ENCODE results near the gene ID2. TPM values are rescaled to one million over a fixed set of nuclear protein-coding genes. Genes with fewer than 3 reads are reported as not detected.
A peak's percentile ranks its signal among the peaks of the same experiment; 100 is the strongest.

Gene ID2
- total RNA-seq, 2 experiments from 2014 or later: 126 to 134 TPM

DNA sequence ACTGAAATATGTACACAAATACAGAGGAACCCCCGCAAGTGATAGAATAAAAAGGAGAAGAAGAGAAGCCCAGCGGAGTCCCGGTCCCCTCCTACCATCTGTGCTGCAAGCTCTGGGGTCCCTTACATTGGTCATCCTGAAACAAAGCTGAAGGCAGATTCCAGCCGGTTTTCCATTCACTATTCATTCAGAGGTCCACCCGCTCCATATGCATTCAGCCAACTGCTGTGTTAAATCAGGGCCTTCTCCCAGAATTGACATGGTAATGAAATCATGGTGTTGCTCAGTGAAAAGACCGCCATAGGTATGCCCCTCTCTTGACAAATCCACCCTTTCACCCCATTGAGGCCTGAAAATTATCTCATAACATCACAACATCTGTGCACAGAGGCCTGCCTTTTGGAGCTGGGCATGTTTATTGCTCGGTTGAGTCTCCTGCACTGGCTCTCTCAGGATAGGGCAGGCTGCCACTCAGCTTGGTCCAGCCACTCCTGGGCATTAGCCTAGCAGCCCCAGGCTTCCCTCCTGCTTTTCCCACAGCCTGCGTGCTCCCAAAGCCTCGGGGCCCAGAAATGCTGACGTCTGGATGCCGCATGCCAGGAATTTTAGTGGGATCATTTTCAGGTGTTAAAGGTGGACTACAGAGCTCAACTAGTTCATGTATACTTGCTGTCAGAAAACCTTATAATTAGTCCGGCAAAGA lies 39.3 kb upstream of the ID2 start:
- ChIA-PET POLR2A (no interaction called here), CTCF (interaction anchor here (0.9 to 1.3 kb wide), 2 partner anchors 10 to 11 kb away, joined by 3 read pairs; no protein-coding TSS in a partner anchor)
- Mint-ChIP-seq H3K27me3 (no peaks in the 10 kb centered on the region), H3K27ac (no peak overlapping the region), H3K9me3 (peaks cover 5% of the 10 kb centered on the region), H3K4me1 (peaks cover 5% of the 10 kb centered on the region), H3K36me3 (ENCODE audit: low read depth) (no peaks in the 10 kb centered on the region), H3K4me3 (no peak overlapping the region)
- DNase-seq: no peak

DNA sequence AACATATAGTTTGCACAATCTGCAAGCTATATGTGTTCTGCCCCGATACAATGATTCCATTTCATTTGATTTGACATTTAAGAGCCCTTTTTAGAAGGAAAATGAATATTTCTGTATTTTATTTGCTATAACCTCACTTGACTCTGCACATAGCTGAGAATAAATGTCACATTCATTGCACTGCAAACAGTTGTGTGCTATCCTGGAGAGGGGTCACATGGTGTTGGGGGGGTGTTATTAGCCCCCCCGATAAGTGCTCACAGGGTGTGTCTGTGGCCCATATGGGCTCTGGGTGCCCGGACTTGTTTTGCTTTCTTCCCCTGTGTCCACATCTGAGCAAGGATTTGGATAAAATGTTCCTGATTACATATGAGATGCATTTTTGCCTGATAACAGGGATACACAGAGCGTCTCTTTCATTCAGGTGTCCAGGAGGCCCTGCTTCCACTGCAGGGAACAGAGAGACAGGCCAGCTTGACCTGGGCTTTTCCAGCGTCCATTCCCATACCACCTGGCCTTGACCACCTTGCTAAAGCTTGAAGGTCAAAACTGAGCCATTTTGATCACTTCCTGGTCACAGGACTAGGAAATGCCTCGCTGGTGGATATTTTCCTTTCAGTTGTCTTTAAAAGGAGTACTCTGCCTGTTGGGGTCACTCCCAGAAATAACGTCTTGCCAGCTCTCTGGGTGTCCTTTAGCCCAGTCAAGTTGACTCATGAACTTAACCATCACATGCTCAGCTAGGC lies 38.4 kb upstream of the ID2 start:
- Mint-ChIP-seq H3K27me3 (no peaks in the 10 kb centered on the region), H3K9me3 (peaks cover 5% of the 10 kb centered on the region), H3K4me1 (peaks cover 5% of the 10 kb centered on the region), H3K36me3 (ENCODE audit: low read depth) (peaks cover 3% of the 10 kb centered on the region), H3K4me3 (no peak overlapping the region), H3K27ac (no peak overlapping the region)
- DNase-seq: no peak
- CTCF ChIA-PET: interaction anchor here (1.3 kb wide), 1 partner anchor 11 kb away, joined by 3 read pairs; no protein-coding TSS in a partner anchor
- POLR2A ChIA-PET: no interaction called here

DNA sequence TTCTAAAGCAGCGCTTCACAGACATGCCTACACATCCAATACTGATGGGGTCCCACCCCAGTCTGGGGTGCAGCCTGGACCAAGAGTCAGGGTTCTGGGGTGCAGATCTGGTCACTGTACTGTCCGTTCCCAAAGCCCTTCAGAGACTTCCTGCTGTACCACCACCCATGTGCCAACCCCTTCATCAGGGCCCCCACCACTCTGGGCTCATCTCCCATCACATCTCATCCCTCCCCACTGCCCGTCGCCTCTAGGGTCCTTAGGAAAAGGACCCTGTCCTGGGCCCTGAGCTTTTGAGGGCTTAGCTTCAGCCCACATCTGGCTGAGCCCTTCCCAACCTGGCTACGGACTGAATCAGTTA lies 37.9 kb upstream of the ID2 start:
- Mint-ChIP-seq H3K4me1 (peaks cover 5% of the 10 kb centered on the region), H3K27ac (no peak overlapping the region), H3K4me3 (no peak overlapping the region), H3K36me3 (ENCODE audit: low read depth) (peaks cover 3% of the 10 kb centered on the region), H3K9me3 (peaks cover 7% of the 10 kb centered on the region), H3K27me3 (no peaks in the 10 kb centered on the region)
- DNase-seq: no peak
- ChIA-PET POLR2A (no interaction called here), CTCF (no interaction called here)

DNA sequence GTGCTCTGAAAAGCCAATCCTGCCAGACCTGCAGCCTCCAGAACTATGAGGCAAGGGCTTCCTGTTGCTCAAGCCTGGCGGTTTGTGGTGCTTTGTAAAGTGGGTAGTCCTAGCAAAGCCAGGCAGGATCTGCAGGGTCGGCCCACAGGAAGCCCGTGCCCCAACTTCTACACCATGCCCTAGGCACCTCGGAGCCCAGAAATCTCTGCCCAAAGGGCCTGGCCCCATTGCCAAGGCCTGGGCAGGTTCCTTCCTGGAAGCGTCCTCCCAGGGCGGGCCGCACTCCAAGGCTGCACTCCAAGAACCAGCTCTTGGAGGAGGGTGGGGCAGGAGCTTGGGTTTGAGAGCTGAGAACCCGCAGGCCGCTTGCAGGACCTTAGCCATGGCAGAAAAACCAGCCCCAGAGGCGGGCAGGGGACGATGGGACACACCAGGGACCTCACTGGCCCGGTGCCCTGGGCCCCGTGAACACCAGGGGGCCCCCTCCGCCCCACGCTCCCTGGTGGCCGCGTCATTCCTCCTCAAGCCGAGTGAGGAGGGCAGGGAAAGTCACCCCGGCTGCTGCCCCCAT lies 37.2 kb upstream of the ID2 start:
- CTCF ChIA-PET: no interaction called here

DNA sequence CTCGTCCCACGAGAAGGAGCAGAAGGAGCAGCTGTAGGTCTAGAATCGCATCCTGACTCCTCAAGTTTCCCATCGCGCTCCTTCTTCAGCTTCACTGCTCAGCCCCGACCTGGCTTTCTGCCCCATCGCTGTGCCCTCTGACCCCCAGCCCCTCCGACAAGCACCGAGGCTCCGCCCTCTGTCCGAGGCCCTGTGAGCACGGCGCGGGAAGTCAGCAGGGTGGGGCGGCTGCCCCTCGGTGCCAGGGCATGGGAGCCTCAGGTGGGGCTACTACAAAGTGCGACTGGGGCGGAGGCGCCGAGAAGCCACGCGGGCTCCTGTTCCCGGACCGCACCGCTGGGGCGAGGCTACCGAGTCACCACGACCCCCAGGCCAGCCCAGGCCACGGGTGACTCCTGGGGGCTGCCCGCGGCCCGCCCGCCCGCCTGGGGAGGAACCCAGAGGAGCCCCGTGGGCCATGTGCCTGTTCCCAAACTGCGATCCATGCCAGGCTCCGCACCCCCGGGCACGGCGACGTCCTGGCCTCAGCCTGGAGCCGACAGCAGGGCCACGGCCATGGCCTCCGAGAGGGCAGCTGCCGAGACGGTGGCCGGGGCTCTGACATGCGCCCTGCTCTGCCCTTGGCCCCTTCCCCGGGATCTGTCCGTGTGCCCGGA lies 36.6 kb upstream of the ID2 start:
- Mint-ChIP-seq H3K27me3 (no peaks in the 10 kb centered on the region), H3K4me3 (no peak overlapping the region), H3K27ac (no peak overlapping the region), H3K36me3 (ENCODE audit: low read depth) (peaks cover 3% of the 10 kb centered on the region), H3K9me3 (peaks cover 7% of the 10 kb centered on the region), H3K4me1 (peaks cover 5% of the 10 kb centered on the region)
- ChIA-PET CTCF (no interaction called here), POLR2A (no interaction called here)
- no peak for DNase-seq

More for the DNA sequence above, 37.2 kb upstream of the ID2 start:
- DNase-seq: peak; percentile 30
- no peak overlapping the region for H3K4me3 Mint-ChIP-seq
- no peak overlapping the region for H3K27ac Mint-ChIP-seq
- peaks cover 3% of the 10 kb centered on the region for H3K36me3 Mint-ChIP-seq (ENCODE audit: low read depth)
- peaks cover 7% of the 10 kb centered on the region for H3K9me3 Mint-ChIP-seq
- peaks cover 5% of the 10 kb centered on the region for H3K4me1 Mint-ChIP-seq
- POLR2A ChIA-PET: no interaction called here
- no peaks in the 10 kb centered on the region for H3K27me3 Mint-ChIP-seq

DNA sequence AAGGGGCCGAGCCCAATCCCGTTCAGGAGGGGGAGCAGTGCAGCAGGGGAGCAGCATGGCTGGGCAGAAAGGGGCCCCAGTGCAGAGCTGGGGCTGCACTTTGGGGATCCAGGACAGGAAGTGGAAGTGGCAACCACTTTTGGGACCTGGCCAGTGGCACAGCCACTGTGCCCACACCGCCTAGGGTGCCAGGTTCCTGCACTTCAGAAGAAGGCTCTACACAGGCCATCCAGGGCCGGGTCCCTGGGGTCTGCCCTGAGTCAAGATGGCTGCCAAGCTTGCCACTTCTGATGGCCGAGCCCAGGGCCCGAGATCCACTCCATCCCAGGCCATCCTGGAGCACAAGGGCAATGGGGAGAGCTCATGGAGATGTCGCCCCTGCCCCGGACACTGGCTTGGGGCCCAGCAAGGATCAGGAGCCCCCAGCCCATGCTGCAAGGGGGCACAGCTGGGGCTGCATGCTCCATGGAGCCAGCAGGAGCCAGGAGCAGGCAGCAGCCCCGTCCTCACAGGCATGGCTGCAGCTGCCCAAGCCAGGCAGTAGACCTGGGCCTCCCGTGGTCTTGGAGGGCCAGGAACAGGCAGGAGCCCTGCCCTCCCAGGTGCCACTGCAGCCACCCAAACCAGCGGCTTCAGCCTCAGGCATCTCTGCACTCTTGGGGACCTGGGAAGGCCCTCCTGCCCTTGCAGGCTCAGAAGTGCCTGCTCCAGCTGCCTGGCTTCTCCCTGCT lies 35.0 kb upstream of the ID2 start:
- POLR2A ChIA-PET: no interaction called here
- Mint-ChIP-seq H3K4me1 (peaks cover 5% of the 10 kb centered on the region), H3K4me3 (no peak overlapping the region), H3K36me3 (ENCODE audit: low read depth) (peaks cover 3% of the 10 kb centered on the region), H3K27me3 (no peaks in the 10 kb centered on the region), H3K9me3 (peaks cover 7% of the 10 kb centered on the region), H3K27ac (no peak overlapping the region)
- no peak for DNase-seq
- CTCF ChIA-PET: no interaction called here

DNA sequence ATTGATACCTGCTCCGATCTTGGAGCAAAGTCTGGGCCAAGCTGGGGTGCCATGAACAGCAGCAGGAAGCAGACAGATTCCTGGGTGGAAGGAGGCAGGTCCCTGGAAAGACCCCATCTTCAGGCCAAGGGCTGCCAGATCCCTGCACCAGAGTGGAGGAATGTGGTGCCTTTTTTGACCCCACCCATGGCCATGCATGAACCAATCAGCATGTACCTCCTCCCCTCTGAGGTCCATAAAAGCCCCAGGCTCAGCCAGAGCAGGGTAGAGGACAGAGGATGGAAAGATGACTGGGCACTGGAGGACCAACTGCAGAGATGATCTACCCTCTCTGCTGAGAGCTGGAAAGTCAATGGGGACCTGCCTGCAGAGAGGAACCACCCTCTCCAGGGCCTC lies 34.4 kb upstream of the ID2 start:
- Mint-ChIP-seq H3K9me3 (peaks cover 7% of the 10 kb centered on the region), H3K36me3 (ENCODE audit: low read depth) (peaks cover 3% of the 10 kb centered on the region), H3K27ac (peak overlapping the region; percentile 13), H3K4me3 (no peak overlapping the region), H3K4me1 (peaks cover 5% of the 10 kb centered on the region), H3K27me3 (no peaks in the 10 kb centered on the region)
- ChIA-PET CTCF (no interaction called here), POLR2A (no interaction called here)
- no peak for DNase-seq

DNA sequence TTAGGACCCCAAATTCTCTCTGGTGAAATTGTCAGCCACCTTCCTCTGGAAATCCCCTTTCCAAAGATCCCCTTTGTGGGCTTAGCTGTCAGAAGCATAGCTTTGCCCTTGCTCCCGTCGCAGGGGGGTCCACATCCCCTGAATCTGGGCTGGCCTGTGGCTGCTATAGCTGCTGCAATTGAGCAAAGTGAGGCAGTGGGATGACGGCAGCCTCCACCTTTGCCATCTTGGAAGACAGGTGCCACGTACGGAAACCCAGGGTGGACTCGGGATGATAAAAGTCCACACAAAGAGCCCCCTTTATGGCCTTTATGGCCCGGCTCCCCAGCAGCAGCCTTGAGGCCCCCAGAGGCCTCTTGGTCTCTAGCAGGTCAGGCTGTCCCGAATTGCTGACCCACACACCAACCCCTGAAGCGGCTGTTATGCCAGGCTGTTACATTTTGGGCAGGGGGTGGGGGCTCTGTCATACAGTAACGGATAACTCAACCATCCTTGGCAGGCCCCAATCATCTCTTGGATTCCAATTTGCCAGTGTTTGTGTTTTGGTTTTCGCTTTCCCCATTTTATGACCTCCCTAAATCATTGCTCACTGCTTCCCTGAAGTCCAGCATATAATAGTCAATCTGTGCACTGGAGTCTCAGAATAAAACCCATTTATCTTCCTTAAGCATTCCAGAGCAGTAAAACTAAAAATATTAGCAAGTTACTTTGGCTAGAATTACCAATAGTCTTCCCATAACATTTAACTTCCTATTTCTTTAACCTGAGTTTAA lies 33.2 kb upstream of the ID2 start:
- DNase-seq: no peak
- ChIA-PET CTCF (no interaction called here), POLR2A (no interaction called here)
- Mint-ChIP-seq H3K4me1 (peaks cover 5% of the 10 kb centered on the region), H3K36me3 (ENCODE audit: low read depth) (peaks cover 3% of the 10 kb centered on the region), H3K9me3 (peaks cover 7% of the 10 kb centered on the region), H3K27ac (no peak overlapping the region), H3K4me3 (no peak overlapping the region), H3K27me3 (no peaks in the 10 kb centered on the region)

DNA sequence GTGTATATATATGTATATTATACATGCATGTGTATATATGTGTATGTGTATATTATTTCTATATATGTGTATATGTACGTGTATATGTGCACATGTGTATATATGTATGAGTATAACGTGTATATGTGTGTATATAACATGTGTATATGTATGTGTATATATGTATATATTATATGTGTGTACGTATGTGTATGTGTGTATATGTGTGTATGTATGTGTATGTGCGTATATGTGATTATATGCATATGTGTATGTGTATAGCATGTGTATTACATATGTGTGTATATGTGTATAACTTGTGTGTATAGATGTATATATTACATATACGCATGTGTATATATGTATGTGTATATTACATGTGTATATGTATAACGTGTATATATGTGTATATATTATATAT lies 32.1 kb upstream of the ID2 start:
- peaks cover 7% of the 10 kb centered on the region for H3K9me3 Mint-ChIP-seq
- CTCF ChIA-PET: no interaction called here
- H3K36me3 Mint-ChIP-seq (ENCODE audit: low read depth): peaks cover 3% of the 10 kb centered on the region
- no peak overlapping the region for H3K27ac Mint-ChIP-seq
- no peaks in the 10 kb centered on the region for H3K27me3 Mint-ChIP-seq
- no peaks in the 10 kb centered on the region for H3K4me1 Mint-ChIP-seq
- no peak for DNase-seq
- POLR2A ChIA-PET: no interaction called here
- H3K4me3 Mint-ChIP-seq: no peak overlapping the region

DNA sequence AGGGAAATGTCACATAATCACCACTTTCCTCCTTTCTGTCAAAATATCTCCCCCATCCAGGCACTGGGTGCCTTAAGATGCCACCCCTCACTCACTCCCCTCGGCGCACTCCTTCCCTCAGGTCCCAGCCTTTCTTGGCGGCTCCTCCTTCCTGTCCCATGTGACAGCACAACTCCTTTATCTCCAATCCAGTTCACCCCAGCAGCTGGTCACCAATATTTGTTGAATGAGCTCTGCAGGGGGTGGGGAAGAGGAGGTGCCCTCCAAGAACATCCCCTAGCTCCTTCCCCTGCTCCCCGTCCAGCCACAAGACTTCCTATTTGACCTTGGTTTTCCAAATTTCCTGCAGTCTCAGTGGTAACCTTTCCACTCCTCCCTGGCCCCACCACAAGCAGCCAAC lies 31.6 kb upstream of the ID2 start:
- CTCF ChIA-PET: interaction anchor here (0.7 kb wide), 1 partner anchor 1487 kb away, joined by 3 read pairs; no protein-coding TSS in a partner anchor
- H3K36me3 Mint-ChIP-seq (ENCODE audit: low read depth): peaks cover 3% of the 10 kb centered on the region
- no peak overlapping the region for H3K27ac Mint-ChIP-seq
- no peaks in the 10 kb centered on the region for H3K4me1 Mint-ChIP-seq
- DNase-seq: no peak
- POLR2A ChIA-PET: no interaction called here
- H3K27me3 Mint-ChIP-seq: no peaks in the 10 kb centered on the region
- peaks cover 7% of the 10 kb centered on the region for H3K9me3 Mint-ChIP-seq
- no peak overlapping the region for H3K4me3 Mint-ChIP-seq

DNA sequence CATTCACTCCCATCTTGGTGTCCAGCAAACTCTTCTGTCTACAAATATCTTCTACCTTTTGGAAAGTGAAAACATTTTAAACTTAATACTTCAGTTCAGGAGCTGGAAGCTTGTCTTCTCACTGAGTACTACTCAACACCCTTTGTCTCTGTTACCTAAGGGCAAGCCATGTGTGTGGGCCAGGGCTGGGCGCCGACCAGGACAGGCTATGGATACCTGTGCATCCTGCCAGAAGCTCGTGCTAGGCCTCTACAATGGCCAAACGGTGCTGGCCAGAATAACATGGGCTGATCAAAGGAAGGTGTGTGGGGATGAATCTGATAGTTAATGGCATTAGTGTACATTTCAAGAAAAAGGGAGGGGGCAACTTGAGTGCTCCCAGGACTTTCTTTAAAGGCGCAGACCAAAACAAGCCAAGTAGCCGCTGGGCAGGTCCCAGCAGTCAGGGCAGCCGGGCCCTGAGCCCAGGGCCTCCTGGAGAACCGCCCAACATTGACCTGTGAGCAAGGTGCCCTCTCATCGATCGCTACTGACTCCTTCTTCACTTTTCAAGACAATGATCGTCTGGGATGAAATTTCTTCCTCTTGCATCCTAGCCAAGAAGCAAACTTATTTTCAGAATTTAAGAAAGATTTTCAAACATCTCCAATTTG lies 29.0 kb upstream of the ID2 start:
- no peak overlapping the region for H3K4me3 Mint-ChIP-seq
- POLR2A ChIA-PET: no interaction called here
- CTCF ChIA-PET: interaction anchor here (0.6 to 1.3 kb wide), 5 partner anchors 9 to 1091 kb away, joined by 3 to 4 read pairs (median 3); no protein-coding TSS in a partner anchor

DNA sequence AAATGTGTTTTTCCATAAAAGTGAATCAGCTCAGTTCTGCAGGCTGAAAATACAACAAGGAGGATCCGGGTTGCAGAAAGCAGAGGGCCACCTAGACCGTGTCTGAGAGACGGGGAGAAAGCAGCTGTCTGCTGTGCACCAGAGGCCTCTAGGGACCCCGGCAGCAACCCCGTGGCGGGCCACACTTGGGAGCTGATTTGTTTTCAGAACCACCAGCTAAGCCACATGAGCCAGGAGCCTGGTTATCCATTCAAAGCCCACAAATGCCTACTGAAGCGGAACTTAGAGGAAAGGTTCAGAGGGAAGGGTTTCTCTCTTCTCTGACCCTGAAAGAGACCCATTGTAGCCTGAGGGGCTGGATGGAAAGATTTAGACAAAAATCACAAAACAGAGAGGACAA lies 28.4 kb upstream of the ID2 start:
- Mint-ChIP-seq H3K27ac (no peak overlapping the region), H3K4me3 (no peak overlapping the region), H3K9me3 (peaks cover 2% of the 10 kb centered on the region), H3K36me3 (ENCODE audit: low read depth) (no peaks in the 10 kb centered on the region), H3K27me3 (peaks cover 3% of the 10 kb centered on the region), H3K4me1 (peaks cover 16% of the 10 kb centered on the region)
- POLR2A ChIA-PET: no interaction called here
- no peak for DNase-seq
- CTCF ChIA-PET: interaction anchor here (0.6 to 1.3 kb wide), 5 partner anchors 9 to 1588 kb away, joined by 3 read pairs; no protein-coding TSS in a partner anchor

More for the DNA sequence above, 29.0 kb upstream of the ID2 start:
- peaks cover 2% of the 10 kb centered on the region for H3K36me3 Mint-ChIP-seq (ENCODE audit: low read depth)
- no peak overlapping the region for H3K27ac Mint-ChIP-seq
- peaks cover 2% of the 10 kb centered on the region for H3K9me3 Mint-ChIP-seq
- H3K4me1 Mint-ChIP-seq: peaks cover 12% of the 10 kb centered on the region
- no peak for DNase-seq
- H3K27me3 Mint-ChIP-seq: peaks cover 2% of the 10 kb centered on the region
